ENCODE results near the gene AGXT.

AGXT gene

DNA sequence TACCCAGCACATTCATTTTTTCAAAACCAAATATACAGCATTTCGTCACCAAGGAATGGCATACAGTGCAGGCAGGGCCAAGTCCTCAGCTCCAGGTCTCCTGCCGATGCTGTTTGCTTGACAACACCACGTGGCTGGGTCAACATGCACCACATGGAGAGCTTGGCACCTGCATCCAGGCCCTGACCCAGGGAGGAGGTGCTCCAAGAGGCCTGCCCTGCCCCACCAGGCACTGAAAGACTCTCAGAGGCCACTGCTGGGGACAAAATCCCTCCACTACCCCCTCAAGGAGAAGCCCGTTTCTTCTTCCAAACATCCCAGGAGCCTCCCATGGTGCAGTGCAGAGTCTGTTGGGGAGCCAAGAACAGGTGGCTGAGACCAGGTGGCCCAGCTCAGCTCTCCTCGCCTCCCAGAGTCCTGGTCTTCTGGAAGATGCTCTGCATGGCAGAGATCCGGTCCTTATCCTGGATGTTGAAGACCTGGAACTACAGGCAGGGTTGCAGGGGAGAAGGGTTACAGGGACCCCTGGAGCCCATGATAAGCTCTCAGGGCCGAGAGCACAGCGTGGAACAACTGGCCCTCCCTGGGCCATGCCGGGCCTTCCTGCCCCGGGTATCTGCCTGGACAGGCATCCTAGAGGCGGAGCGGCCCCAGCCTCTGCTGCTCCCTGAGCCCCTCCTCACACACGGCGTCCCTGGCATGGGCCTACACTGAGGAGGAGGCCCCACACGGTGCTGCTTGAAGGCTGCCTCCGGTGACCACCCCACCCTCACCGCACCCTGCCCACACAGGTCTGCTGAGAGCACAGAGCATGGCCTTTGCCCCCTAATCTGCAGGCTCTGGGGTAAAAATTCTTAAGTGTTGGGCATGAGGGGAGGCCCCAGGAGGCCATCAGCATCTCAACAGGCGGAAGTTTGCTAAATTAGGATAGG is 18.3 kb downstream of the AGXT start:
- DNase-seq (ENCODE audit: low spot score): no peak

- DNase-seq (ENCODE audit: low spot score): no peak
These were observed 19.0 kb downstream of the AGXT start for GRCh38 chr2:240887631-240888030.

DNA sequence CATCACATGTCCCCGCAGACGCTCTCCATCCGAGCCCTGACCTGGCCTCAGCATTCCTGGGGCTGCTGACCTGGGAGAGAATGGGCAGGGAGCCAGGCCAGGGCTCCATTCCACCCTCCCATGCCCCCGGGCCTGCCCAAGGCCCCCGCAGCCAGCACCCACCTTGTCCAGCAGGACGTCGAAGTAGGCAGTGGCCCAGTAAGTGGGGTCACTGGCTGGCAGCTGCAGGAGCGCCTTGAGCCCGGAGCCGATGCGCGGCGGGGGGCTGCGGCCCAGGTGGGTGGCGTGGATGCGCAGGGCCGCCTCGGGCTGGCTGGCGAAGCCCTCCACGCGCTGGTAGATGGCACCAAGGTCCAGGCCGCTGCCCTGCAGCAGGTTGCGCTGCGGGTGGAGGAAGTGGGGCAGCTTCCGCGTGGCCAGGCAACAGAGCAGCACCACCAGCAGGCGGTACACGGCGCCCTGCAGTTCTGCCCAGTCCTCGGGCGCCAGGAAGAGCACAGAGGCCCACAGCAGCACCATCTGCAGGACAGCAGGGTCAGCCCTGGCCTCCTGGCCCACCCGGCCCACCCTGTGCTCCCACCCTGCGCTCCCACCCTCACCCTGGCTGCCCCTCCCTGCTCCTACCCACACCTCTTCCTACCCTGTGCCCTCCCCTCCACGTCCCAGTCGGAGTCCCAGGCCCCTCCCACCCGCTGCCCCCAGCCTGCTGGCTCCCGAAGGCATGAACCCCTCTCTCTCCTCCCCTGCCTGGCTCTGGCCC is 19.7 kb downstream of the AGXT start:
- DNase-seq (ENCODE audit: low spot score): no peak

DNA sequence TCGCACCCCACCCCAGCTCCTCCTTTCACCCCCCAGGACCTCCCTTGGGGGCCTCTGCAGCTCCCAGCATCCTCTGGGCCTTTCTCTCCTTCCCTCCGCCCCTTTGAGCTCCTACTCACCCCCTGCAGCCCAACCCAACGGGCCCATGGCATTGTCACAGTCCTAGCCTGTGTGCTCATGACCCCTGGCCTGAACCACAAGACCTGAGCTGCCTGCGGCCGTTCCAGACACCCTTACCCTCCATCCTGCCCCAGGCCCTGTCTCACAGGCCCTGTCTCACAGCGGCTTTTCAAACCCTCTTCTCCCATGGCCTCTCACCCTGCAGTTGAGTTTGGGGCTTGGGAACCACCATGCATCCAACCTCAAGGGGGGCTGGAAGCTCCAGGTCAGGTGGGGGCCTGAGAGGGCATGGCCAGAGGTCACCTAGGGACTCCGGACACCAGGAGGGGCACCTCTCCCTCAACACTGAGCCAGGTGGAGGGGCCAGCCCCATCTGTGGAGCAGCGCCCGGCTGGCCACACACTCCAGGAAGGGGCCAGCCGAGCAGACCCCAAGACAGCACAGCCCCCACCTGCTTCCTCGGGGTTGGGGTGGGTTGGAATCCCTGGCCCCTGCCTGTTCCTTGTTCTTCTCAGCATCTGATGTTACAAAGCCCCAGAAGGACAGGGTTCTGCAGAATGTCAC is 20.4 kb downstream of the AGXT start:
- no peak for DNase-seq (ENCODE audit: low spot score)

DNA sequence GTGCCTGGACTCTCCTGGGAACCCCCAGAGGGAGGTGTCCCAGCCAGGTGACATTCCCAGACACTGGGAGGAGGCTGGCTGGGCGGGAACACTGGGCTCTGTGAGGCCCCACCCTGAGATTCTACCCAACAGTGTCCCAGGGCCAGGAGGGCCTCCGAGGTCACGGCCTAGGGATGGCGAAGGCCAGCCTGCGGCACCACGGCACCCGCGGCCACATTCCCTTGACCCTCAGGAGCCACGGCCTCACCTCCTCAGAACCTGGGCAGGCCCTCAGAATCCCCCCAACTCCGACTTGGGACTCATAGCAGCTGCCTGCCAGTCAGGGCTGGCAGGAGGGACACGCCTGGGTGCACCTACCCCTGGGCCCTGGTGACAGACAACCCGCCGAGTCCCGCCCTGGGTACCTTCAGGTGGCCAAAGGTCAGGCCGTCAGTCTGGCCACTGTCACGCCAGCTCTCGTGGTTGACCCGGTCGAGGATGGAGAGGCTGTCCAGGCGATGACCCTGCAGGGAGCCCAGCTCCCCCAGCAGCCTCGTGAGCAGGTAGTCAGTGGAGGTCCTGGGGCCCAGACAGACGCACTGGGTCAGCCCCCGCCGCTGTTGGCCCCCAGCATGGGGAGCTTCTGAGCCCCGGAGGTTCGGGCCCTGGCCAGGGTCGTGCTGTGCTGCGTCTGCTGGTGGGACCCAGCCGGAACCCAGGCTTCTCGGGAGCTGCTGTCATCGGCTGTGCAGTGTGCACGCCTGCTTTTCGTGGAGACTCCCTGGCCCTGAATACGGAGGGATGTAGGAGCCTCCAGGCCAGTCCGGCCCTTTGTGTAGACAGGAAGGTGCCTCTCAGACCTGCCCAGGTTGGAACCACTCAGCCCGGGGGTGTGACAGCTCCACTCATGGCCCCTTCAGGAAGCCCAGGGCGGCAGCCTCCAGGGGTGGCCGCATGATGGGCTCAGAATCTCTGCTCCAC is 21.3 kb downstream of the AGXT start:
- no peak for DNase-seq (ENCODE audit: low spot score)

DNA sequence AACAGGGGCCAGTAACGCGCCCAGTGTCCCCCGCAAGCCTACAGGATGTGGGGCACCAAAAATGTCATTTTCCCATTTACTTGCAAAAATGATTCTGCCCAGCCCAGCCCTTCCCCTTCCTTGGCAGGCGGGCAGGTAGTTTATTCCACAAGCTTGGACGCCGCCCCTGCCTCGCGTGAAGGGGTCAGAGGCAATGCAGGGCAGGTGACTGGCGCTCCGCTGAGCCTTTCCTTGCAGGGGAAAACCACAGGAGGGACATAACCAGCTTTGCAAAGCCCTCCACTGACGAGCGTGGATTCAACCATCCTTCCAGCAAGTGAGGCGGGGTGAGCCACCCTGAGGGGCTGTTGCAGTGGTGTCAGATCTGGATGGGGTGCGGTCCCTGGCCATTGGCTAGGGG is 22.1 kb downstream of the AGXT start:
- no peak for DNase-seq (ENCODE audit: low spot score)

DNA sequence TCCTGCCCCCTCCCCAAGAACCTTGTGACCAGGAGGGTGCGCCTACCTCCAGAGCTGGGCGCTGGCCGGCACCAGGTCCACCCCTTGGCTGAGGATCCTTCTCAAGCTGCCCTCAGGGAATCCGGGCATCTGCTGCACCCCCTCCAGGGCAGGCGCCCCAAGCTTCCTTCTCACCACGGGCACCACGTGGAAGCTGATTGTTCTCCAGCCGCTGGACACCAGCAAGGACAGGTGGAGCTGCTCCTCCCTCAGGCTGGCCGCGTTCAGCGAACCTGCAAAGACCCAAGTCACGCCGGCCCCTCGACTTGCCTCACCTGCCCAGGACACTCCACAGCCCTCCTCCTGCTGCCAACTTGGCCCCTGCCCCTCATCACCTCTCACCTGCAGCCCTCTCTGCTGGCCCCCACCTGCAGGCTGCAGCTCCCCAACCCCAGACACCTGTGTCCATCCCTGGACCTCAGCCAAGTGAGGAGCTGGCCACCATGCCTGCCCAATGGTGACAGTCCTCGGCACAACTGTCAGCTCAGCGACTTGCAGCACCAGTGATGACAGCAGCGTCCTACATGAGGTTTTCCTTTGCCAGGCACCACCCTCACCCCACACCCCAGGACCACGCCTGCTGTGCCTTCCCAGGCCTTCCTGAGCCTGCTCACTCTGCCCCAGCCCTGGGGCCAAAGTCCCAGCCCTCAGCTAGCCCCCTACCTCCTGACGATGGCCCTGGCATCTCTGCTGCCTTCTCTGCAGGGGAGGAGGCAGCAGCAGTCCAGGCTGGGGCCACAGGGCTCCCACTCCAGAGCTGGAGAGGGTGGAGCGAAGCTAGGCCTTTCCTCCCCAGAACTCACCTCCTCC is 23.1 kb downstream of the AGXT start:
- no peak for DNase-seq (ENCODE audit: low spot score)

DNA sequence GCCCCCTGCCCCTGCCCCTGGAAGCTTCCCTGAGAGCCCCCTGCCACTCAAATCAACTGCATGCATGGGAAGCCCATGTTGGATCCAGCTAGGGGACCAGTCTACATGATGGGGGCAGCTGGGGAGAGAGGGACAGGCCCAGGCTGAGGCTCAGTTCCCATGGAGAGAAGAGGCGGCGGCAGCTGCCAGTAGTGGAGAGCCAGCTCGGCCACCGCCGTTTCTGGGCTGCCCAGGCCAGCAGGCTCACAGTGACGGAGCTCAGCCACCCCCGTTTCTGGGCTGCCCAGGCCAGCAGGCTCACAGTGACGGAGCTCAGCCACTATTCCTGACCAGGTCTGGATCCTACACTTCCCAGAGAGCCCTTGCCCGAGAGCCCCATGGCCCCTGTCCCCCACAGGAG is 23.7 kb downstream of the AGXT start:
- DNase-seq (ENCODE audit: low spot score): no peak

GRCh38 chr2:240892925-240893324 is 24.3 kb downstream of the AGXT start:
- DNase-seq (ENCODE audit: low spot score): no peak

- DNase-seq (ENCODE audit: low spot score): no peak
These were observed 24.8 kb downstream of the AGXT start for GRCh38 chr2:240893363-240893844.

- DNase-seq (ENCODE audit: low spot score): no peak
These were observed 25.4 kb downstream of the AGXT start for GRCh38 chr2:240894006-240894405.

- no peak for DNase-seq (ENCODE audit: low spot score)
These were observed 26.4 kb downstream of the AGXT start for GRCh38 chr2:240894836-240895558.

DNA sequence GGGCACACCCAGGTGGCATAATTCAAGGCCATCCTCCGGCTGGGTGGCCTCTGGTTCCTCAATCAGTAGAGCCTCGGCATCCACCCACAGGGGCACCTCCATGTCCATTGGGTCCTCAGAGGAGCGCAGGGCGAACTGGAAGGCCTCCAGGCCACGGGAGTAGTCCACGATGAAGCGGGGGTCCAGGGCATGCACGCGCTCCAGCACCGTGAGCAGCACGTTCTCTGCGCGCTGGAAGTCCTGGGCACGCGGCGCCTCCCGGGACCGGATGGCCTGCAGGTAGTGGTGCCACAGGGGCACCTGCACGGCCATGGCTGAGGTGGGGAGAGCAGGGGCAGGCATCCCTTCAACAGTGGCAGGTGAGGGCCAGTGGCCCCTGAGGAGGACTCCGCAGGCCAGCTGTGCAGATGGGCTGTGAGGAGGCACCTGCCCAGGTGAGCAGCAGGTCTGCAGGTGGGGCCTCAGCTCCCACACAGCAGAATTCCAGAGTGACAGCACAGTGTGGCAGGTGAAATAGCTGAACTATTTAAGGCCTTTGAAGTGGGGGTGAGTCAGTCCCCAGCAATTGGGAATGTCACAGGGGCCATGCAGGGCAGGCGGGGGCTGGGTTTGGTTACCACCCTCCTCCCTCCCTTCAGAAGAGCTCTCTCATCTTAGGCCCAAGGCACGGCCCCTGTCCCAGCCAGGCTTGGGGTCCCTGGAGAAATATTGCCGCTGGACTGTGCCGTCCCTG is 27.2 kb downstream of the AGXT start, which contains the start of gene MAB21L4:
MAB21L4 (minus strand) TSS at position 501 of the 733 bp plus-strand sequence; CDS start at position 342, 159 bp downstream.
- DNase-seq (ENCODE audit: low spot score): no peak

DNA sequence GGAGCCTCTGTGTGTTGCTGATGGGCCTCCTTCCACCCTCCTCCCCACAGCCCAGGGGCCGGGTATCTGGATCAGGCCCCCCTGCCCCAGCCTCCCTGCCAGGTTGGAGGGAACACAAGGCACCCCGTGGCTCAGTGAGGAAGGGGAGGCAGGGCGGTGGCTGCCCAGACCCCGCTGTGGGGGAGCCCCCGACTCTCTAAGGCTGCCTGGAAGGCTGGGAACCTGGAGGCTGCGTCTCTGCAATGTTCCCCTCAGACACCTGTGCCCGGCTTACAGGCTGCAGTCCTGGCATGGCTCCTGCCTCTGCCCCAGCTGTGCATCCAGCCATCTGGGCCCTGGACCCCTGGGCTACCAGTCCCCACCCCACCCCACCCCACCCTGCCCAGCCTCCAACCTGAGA is 27.8 kb downstream of the AGXT start:
- DNase-seq (ENCODE audit: low spot score): no peak

DNA sequence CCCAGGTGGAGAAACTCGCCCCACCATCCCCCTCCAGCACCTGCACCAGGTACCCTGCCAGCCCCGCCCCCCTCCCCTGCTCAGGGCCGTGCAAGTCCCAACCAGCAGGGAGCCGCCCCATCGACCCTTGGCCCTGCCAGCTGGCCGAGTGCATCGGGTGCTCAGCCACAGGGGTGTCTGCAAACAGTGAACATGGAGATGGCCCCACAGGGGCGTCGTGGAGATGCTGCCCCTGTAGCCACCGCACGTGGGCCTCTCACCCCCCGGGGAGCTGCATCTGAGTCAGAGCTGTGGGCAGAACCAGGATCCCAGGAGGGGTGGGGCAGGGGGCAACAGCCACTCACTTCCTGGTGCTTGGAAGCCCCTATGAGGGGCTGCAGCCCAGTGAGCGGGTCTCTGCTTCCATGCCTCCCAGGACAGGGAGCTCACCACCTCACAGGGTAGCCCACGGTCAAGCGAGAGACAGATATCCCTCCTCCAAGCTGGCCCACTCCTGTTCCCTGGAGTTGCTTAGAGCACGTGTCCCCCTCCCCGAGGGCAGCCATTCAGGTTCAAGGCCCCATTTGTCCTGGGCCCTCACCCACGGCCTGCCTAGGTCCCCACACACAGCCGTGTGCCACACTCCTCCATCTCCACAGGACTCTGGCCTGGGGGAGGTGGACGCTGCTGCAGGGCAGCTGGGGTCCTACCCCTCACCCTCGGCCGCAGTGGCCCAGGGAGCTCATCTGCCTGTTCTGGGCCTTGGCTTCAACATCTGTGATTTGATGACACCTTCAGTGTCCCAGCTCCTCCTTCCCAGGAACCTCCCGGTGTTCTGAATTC is 28.5 kb downstream of the AGXT start:
- no peak for DNase-seq (ENCODE audit: low spot score)

- no peak for DNase-seq (ENCODE audit: low spot score)
These were observed 29.6 kb downstream of the AGXT start for GRCh38 chr2:240898108-240898730.

GRCh38 chr2:240898731-240899467 is 30.3 kb downstream of the AGXT start:
- no peak for DNase-seq (ENCODE audit: low spot score)
